GM12865 (cell line): ENCODE results near the gene GAB2.
A peak's percentile ranks its signal among the peaks of the same experiment; 100 is the strongest.

Source experiments
- DNase-seq: peaks from one replicate; pipeline ENCODE4 v3.0.0; 2010; ENCODE audit warnings: low read depth
- H3K4me3 ChIP-seq: 2 replicates; pipeline ENCODE4 v1.5.1; 2011; ENCODE audit warnings: mild to moderate bottlenecking, low read depth, low read length, control low read depth
- TF ChIP-seq, protein P1 (sequence below): IDR thresholded peaks from 2 replicates; pipeline ENCODE4 v1.5.1; 2011; ENCODE audit warnings: low read length, control low read depth, low read depth, inconsistent platforms; ENCODE audit not compliant: insufficient read depth; ENCODE audit errors: missing control alignments

The GAB2 gene

DNA sequence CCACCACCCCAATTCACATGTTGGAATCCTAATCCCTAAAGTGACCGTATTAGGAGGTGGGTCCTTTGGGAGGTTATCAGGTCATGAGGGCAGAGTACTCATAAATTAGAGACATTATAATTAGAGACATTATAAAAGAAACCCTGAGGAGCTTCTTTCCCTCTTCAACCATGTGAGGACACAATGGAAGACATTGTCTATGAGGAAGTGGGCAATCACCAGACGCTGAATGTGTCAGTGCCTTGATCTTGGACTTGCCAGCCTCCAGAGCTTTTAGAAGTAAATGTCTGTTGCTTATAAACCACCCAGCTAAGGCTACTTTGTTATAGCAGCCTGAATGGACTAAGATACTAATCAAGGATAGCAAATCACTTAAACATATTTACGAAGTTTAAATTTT is 14.8 kb downstream of the GAB2 start:
- TF ChIP-seq, protein P1, sequence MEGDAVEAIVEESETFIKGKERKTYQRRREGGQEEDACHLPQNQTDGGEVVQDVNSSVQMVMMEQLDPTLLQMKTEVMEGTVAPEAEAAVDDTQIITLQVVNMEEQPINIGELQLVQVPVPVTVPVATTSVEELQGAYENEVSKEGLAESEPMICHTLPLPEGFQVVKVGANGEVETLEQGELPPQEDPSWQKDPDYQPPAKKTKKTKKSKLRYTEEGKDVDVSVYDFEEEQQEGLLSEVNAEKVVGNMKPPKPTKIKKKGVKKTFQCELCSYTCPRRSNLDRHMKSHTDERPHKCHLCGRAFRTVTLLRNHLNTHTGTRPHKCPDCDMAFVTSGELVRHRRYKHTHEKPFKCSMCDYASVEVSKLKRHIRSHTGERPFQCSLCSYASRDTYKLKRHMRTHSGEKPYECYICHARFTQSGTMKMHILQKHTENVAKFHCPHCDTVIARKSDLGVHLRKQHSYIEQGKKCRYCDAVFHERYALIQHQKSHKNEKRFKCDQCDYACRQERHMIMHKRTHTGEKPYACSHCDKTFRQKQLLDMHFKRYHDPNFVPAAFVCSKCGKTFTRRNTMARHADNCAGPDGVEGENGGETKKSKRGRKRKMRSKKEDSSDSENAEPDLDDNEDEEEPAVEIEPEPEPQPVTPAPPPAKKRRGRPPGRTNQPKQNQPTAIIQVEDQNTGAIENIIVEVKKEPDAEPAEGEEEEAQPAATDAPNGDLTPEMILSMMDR, result no peak
- no peak for DNase-seq
- H3K4me3 ChIP-seq, result no peak overlapping the region

DNA sequence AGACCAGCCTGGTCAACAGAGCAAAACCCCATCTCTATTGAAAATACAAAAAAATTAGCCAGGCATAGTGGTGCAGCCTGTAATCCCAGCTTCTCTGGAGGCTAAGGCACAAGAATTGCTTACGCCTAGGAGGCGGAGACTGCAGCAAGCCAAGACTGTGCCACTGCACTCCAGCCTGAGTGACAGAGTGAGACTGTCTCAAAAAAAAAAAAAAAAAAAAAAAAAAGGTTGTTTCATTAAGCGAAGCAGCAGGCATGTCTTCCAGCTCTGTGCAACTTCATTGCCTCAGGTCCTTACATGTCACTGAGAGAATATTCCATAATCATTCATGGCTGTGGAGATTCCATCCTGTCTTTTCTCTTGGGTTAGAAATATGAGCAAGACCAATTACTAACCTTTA is 16.9 kb downstream of the GAB2 start:
- no peak for DNase-seq
- TF ChIP-seq, protein P1, result no peak
- H3K4me3 ChIP-seq, result no peak overlapping the region

DNA sequence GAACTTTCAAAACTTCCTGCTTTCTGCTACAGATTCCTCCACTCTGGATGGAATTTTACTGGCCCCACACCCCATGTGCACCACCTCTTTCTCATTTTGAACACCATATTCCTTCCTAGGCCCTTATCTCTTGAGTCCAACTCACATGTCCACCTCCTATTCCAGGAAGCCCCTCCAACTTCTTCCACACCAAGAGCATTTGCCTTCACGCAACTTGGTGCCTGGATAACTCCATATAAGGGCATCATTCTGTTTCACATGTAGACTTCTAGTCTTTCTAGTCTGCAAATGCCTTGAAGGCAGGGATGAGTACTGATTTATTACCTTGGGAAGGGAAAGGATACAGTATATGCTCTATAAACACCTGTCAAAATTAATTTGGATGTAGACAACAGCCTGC is 17.5 kb downstream of the GAB2 start:
- no peak for DNase-seq

DNA sequence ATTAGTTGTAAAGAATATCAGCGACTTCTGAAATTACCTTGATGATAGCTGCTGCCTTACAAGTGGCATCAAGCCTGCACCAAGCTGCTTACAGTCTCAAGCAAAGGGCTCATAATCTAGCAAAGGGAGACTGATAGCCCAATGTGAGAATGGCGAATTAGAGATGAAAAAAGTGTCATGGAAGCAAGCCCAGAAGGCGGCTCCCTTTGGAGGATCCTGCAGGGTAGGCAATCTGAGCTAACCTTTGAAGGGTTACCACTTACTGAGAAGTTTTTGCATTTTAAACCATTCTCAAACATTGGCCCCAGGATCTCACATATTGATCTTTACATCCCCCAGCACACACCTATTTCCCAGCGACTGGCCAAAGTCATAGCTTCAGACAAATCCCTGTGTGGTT is 18.5 kb downstream of the GAB2 start:
- no peak overlapping the region for H3K4me3 ChIP-seq
- TF ChIP-seq, protein P1, result no peak
- DNase-seq, result no peak

More for the DNA sequence above, 17.5 kb downstream of the GAB2 start:
- no peak overlapping the region for H3K4me3 ChIP-seq
- TF ChIP-seq, protein P1, result no peak

DNA sequence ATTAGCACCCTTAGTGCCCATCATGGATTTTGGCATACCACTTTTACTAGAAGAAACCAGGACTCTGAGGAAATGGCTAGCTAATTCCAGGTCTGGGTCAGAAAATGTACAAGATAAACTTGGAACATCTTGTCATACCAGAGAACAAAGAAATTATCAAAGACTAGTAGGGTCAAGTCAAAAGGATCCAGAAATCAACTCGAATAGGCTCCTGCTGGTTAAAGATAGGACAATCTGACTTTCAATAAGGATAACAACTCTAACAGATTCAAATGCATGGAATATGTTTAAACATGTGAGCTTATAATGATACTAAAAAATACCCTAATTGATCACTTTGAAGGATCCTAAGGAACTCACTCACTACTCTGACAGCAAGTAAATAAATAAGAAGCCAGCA is 18.9 kb downstream of the GAB2 start:
- no peak overlapping the region for H3K4me3 ChIP-seq
- no peak for DNase-seq
- TF ChIP-seq, protein P1, result no peak

DNA sequence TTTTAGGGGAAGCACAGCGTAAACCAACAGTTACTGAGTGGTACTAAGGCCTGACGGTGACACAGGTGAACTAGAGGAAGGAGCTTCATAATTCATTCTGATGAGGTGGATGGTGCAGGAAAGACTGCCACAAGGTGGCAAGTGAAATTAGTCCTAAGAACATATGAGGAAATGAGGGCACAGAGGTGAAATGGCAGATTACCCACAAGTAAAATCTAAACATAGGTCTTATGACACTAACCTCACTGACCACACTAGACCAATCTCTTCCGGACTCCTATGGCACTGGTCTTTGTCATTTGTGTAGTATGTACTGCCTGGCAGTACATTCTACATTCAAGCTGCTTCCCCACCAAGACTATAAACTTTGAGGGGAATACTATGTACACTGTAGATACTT is 20.2 kb downstream of the GAB2 start:
- H3K4me3 ChIP-seq, result no peak overlapping the region
- TF ChIP-seq, protein P1, result no peak
- peak; percentile 67 for DNase-seq

DNA sequence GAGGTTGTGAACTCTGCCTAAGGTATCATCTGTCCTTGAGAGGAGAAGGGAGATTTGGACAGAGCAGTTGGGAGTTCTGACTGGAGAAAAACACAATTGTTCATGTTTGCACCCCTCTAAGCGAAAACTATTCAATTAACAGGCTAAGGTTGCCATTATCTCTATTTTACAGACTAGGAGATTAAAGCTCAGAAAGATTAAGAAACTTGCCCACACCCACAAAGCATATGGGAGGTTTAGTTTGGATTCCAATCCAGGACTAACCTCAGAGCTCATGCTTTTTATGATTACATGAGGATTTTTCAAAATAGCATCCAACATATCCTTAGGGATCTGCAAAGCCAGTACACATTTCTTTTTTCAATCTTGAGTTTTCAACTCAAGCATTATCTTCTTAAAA is 22.0 kb downstream of the GAB2 start:
- TF ChIP-seq, protein P1, result no peak
- no peak for DNase-seq
- no peak overlapping the region for H3K4me3 ChIP-seq
